Common myeloid progenitor, CD34-positive (primary cell): Measurements from ENCODE around the gene ZNF552.

ENCODE experiments used
- CTCF ChIA-PET: fragments of 350-600 bp; sonication (Branson Sonifier 250); formaldehyde crosslinking; loops from one replicate; lab custom pipeline; 2021; ENCODE audit warnings: antibody characterized with exemption; lab: Charles Lee
- POLR2A ChIA-PET: fragments of 350-600 bp; sonication (Branson Sonifier 250); formaldehyde crosslinking; loops from one replicate; lab custom pipeline; 2021; ENCODE audit warnings: antibody characterized with exemption; lab: Charles Lee
- DNase-seq, 3 donors: peaks; one replicate each; pipeline versions ENCODE4 v3.0.0 to v3.0.0-alpha.2; 2013
- H3K27ac ChIP-seq, 2 experiments: 1 replicate in 1 of 2; 2 replicates in 1 of 2; pipeline ENCODE4 v1.7.0; 2013; ENCODE audit warnings: inconsistent platforms in 2 of 2, low read length in 2 of 2, mild to moderate bottlenecking in 2 of 2, low read depth in 1 of 2, moderate library complexity in 1 of 2; ENCODE audit not compliant: severe bottlenecking in 2 of 2, insufficient read depth in 1 of 2, poor library complexity in 1 of 2
- H3K27me3 ChIP-seq, 5 experiments: replicated peaks in 2 of 5; 1 replicate in 3 of 5; 2 replicates in 2 of 5; pipeline versions ENCODE4 v1.6.1 to v1.7.0; 2013; ENCODE audit warnings: low read length in 4 of 5, mild to moderate bottlenecking in 2 of 5, moderate library complexity in 2 of 5, inconsistent platforms in 1 of 5; ENCODE audit not compliant: insufficient read depth in 5 of 5, control insufficient read depth in 4 of 5
- H3K36me3 ChIP-seq, 4 experiments: 1 replicate in 2 of 4; 2 replicates in 2 of 4; pipeline versions ENCODE4 v1.6.1 to v1.7.0; 2013; ENCODE audit warnings: low read length in 3 of 4, control low read depth in 1 of 4, mild to moderate bottlenecking in 1 of 4; ENCODE audit not compliant: control insufficient read depth in 4 of 4, insufficient read depth in 4 of 4
- H3K4me1 ChIP-seq, 4 experiments: 1 replicate in 3 of 4; 2 replicates in 1 of 4; pipeline versions ENCODE4 v1.6.1 to v1.7.1; 2013; ENCODE audit warnings: low read length in 3 of 4, mild to moderate bottlenecking in 3 of 4, control low read depth in 1 of 4, inconsistent platforms in 1 of 4, moderate library complexity in 1 of 4; ENCODE audit not compliant: control insufficient read depth in 4 of 4, insufficient read depth in 4 of 4; ENCODE audit errors: control extremely low read depth in 1 of 4
- H3K4me3 ChIP-seq, 7 experiments: 1 replicate in 4 of 7; 2 replicates in 3 of 7; pipeline versions ENCODE4 v1.5.1 to v1.7.0; 2013; ENCODE audit warnings: mild to moderate bottlenecking in 7 of 7, low read length in 6 of 7, moderate library complexity in 6 of 7, inconsistent platforms in 2 of 7, low read depth in 2 of 7, control low read depth in 1 of 7; ENCODE audit not compliant: insufficient read depth in 4 of 7, control insufficient read depth in 1 of 7; ENCODE audit errors: extremely low read depth in 1 of 7
- H3K9me3 ChIP-seq, 5 experiments: 1 replicate in 4 of 5; 2 replicates in 1 of 5; pipeline versions ENCODE4 v1.6.1 to v1.7.1; 2013; ENCODE audit warnings: low read length in 4 of 5, mild to moderate bottlenecking in 2 of 5, inconsistent platforms in 1 of 5, low read depth in 1 of 5, moderate library complexity in 1 of 5; ENCODE audit not compliant: control insufficient read depth in 4 of 5, insufficient read depth in 2 of 5; ENCODE audit errors: control extremely low read depth in 1 of 5
- WGBS: methylation state at CpG from one replicate; pipeline ENCODE4 v1.1.5; 2013; ENCODE audit not compliant: insufficient coverage; 5-methylcytosine and 5-hydroxymethylcytosine counted together

The ZNF552 gene

DNA sequence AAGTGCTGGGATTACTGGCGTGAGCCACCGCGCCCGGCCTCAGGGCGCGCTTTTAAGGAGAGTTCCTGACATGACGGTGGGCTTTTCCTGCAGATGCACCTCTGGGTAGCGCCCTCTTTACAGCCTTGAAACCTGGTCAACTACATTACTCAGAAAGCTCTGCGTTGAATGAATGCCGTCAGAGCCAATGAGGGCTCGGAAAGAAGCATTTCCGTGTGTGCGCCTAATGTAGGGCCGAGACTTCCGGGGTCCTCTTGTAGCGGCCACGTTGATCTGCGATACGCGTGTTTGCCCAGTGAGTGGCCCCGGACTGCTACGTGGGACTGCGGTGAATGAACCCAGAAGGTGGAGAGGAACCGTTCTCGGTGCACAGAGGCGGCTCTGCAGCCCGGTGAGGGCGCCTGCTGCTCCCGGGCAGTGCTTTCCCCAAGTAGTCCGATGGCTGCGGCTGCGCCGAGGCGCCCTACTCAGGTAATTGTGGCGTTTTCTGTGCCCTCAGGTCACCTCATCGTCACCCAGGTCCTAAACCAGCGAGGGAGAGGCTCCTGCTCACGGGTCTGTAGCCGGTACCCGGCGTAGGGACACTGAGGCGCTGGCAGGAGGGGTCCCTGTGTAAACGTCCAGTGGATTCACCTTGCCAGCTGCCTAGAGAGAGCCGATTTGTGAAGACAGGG is 4.9 kb upstream of the ZNF552 start:
- H3K4me3 ChIP-seq: peak overlapping the region; percentile 71 to 100 (median 90)
- 0% methylated on average over 44 of the region's 44 CpGs for WGBS

GRCh38 chr19:57818378-57818777 is 3.7 kb upstream of the ZNF552 start:
- 96% methylated on average over 7 of the region's 7 CpGs for WGBS
- H3K27ac ChIP-seq: no peak overlapping the region
- no peaks in the 10 kb centered on the region for H3K9me3 ChIP-seq
- H3K36me3 ChIP-seq: peaks cover 0 to 3% (median 1%) of the 10 kb centered on the region in 4 experiments
- peak overlapping the region in 3 of 7 experiments; percentile 85 to 96 (median 92) for H3K4me3 ChIP-seq
- peaks cover 0 to 34% (median 21%) of the 10 kb centered on the region in 4 experiments for H3K4me1 ChIP-seq
- no peaks in the 10 kb centered on the region for H3K27me3 ChIP-seq
- POLR2A ChIA-PET: interaction anchor here (1.6 kb wide), 1 partner anchor 71 kb away, joined by 4 read pairs; the partner anchor contains the start of gene ZNF776
- peak in 1 of 3 donors; percentile 19 for DNase-seq
- CTCF ChIA-PET: no interaction called here

More for the DNA sequence above, 4.9 kb upstream of the ZNF552 start:
- Histone ChIP-seq H3K36me3 (peaks cover 0 to 6% (median 1%) of the 10 kb centered on the region in 4 experiments), H3K27ac (peak overlapping the region; percentile 74 to 90), H3K4me1 (peaks cover 0 to 22% (median 13%) of the 10 kb centered on the region in 4 experiments), H3K27me3 (no peaks in the 10 kb centered on the region), H3K9me3 (no peaks in the 10 kb centered on the region)
- POLR2A ChIA-PET: interaction anchor here (0.7 to 1.6 kb wide), 3 partner anchors 10 to 73 kb away, joined by 3 to 4 read pairs (median 3); partner anchors contain the start of genes ZNF587B and ZNF776
- peak; percentile 90 to 95 (median 94) for DNase-seq
- CTCF ChIA-PET: interaction anchor here (0.9 to 2.2 kb wide), 3 partner anchors 12 to 81 kb away, joined by 3 to 5 read pairs (median 3); no protein-coding TSS in a partner anchor

GRCh38 chr19:57817976-57818375 is 3.3 kb upstream of the ZNF552 start:
- H3K4me3 ChIP-seq: no peak overlapping the region
- no peak overlapping the region for H3K27ac ChIP-seq
- ChIA-PET POLR2A (no interaction called here), CTCF (no interaction called here)
- H3K9me3 ChIP-seq: no peaks in the 10 kb centered on the region
- WGBS: 97% methylated on average over 10 of the region's 14 CpGs
- H3K36me3 ChIP-seq: peaks cover 0 to 2% (median under 1%) of the 10 kb centered on the region in 4 experiments
- peaks cover 0 to 36% (median 22%) of the 10 kb centered on the region in 4 experiments for H3K4me1 ChIP-seq
- no peak for DNase-seq
- no peaks in the 10 kb centered on the region for H3K27me3 ChIP-seq

DNA sequence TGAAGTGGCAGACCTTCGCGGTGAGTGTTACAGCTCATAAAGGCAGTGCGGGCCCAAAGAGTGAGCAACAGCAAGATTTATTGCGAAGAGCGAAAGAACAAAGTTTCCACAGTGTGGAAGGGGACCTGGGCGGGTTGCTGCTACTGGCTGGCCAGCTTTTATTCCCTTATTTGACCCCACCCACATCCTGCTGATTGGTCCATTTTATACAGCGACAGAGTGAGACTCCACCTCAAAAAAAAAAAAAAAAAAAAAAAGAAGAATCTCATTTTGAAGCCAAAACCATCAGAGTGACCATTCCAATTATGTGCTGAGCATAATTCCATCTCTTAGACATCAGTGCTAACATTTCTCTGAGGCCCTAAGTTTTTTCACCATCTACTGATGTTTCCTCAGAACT is 1.9 kb upstream of the ZNF552 start:
- no peaks in the 10 kb centered on the region for H3K9me3 ChIP-seq
- no peak overlapping the region for H3K27ac ChIP-seq
- H3K27me3 ChIP-seq: no peaks in the 10 kb centered on the region
- CTCF ChIA-PET: no interaction called here
- peak in 2 of 3 donors; percentile 26 to 54 for DNase-seq
- 92% methylated on average over 7 of the region's 7 CpGs for whole genome bisulfite sequencing
- H3K4me3 ChIP-seq: no peak overlapping the region
- POLR2A ChIA-PET: no interaction called here
- H3K4me1 ChIP-seq: peaks cover 0 to 39% (median 25%) of the 10 kb centered on the region in 4 experiments
- H3K36me3 ChIP-seq: peaks cover 0 to 3% (median 1%) of the 10 kb centered on the region in 4 experiments

DNA sequence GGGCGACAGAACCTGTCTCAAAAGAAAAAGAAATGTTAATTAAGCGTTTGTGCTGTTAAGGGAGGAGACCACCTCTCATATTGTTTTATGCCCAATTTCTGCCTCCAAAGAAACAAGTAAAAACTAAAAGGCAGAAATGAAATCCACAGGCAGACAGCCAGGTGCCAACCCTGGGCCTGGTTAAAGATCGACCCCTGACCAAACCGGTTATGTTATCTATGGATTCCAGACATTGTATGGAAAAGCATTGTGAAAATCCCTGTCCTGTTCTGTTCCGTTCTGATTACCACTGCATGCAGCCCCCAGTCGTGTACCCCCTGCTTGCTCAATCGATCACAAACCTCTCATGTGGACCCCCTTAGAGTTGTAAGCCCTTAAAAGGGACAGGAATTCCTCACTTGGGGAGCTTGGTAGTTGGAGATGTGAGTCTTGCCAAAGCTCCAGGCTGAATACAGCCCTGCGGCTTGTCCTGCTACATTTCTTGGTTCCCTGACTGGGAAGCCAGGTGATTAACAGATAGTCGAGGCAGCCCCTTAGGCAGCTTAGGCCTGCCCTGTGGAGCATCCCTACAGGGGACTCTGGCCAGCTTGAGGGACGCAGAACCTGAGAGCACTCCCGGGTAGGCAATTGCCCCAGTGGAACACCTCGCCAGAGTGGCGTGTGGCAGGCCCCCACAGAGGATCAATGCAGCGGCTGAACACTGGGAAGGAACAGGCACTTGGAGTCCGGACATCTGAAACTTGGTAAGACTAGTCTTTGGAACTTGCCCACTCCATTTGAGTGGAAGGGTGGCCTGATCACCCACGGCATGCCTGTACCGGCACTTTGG is 748 bp upstream of the ZNF552 start:
- Histone ChIP-seq H3K27me3 (no peaks in the 10 kb centered on the region), H3K9me3 (no peaks in the 10 kb centered on the region), H3K36me3 (peaks cover 0 to 7% (median 1%) of the 10 kb centered on the region in 4 experiments), H3K4me1 (peaks cover 0 to 34% (median 20%) of the 10 kb centered on the region in 4 experiments), H3K4me3 (peak overlapping the region; percentile 85 to 98 (median 94)), H3K27ac (peak overlapping the region in 1 of 2 experiments; percentile 85)
- POLR2A ChIA-PET: interaction anchor here (1.4 kb wide), 1 partner anchor 69 kb away, joined by 7 read pairs; the partner anchor contains the start of gene ZNF776
- 95% methylated on average over 15 of the region's 17 CpGs for WGBS
- CTCF ChIA-PET: interaction anchor here (0.8 kb wide), 2 partner anchors 11 to 15 kb away, joined by 3 to 5 read pairs; no protein-coding TSS in a partner anchor
- DNase-seq: no peak

- WGBS: 45% methylated on average over 8 of the region's 13 CpGs
- no peaks in the 10 kb centered on the region for H3K27me3 ChIP-seq
- ChIA-PET POLR2A (interaction anchor here (1.4 kb wide), 1 partner anchor 68 kb away, joined by 7 read pairs; the partner anchor contains the start of gene ZNF776), CTCF (no interaction called here)
- H3K27ac ChIP-seq: peak overlapping the region; percentile 30 to 85
- H3K4me3 ChIP-seq: peak overlapping the region; percentile 85 to 98 (median 94)
- peaks cover 0 to 26% (median 16%) of the 10 kb centered on the region in 4 experiments for H3K4me1 ChIP-seq
- no peaks in the 10 kb centered on the region for H3K9me3 ChIP-seq
- peaks cover 4 to 17% (median 6%) of the 10 kb centered on the region in 4 experiments for H3K36me3 ChIP-seq
- DNase-seq: no peak
These were observed 701 bp downstream of the ZNF552 start for GRCh38 chr19:57813919-57814504.
